Immature natural killer cell (primary cell): ENCODE results near the gene ZNF836. TPM values are rescaled to one million over a fixed set of nuclear protein-coding genes. Genes with fewer than 3 reads are reported as not detected.
A peak's percentile ranks its signal among the peaks of the same experiment; 100 is the strongest.

Experiments
- DNase-seq, 3 donors: peaks; one replicate each; pipeline ENCODE4 v3.0.0; 2022; ENCODE audit warnings: mixed read lengths in 1 of 3
- H3K27ac Mint-ChIP-seq, 6 donors: one replicate each; pipeline ENCODE4 v1.8.0; 2020; ENCODE audit warnings: mixed read lengths in 6 of 6, mild to moderate bottlenecking in 5 of 6, inconsistent platforms in 4 of 6, moderate library complexity in 3 of 6
- H3K27me3 Mint-ChIP-seq, 3 donors: one replicate each; pipeline ENCODE4 v1.8.0; 2020 to 2021; ENCODE audit warnings: low read depth in 3 of 3, mild to moderate bottlenecking in 3 of 3, mixed read lengths in 3 of 3, moderate library complexity in 3 of 3, inconsistent platforms in 1 of 3
- H3K36me3 Mint-ChIP-seq, 3 donors: one replicate each; pipeline ENCODE4 v1.8.0; 2020; ENCODE audit warnings: mixed read lengths in 3 of 3, inconsistent platforms in 2 of 3, mild to moderate bottlenecking in 2 of 3
- H3K4me1 Mint-ChIP-seq, 2 donors: one replicate each; pipeline ENCODE4 v1.8.0; 2020; ENCODE audit warnings: inconsistent platforms in 2 of 2, mild to moderate bottlenecking in 2 of 2, mixed read lengths in 2 of 2, moderate library complexity in 1 of 2
- H3K4me3 Mint-ChIP-seq, 5 donors: one replicate each; pipeline ENCODE4 v1.8.0; 2020; ENCODE audit warnings: mild to moderate bottlenecking in 5 of 5, mixed read lengths in 5 of 5, inconsistent platforms in 3 of 5, moderate library complexity in 3 of 5
- H3K9me3 Mint-ChIP-seq, 6 donors: one replicate each; pipeline ENCODE4 v1.8.0; 2020; ENCODE audit warnings: mild to moderate bottlenecking in 6 of 6, mixed read lengths in 6 of 6, inconsistent platforms in 4 of 6, moderate library complexity in 3 of 6
- polyA plus RNA-seq, 3 donors: library from polyadenylated mRNA; unstranded; fragments of 300-500 nt; fragmentation: Illumina TruSeq; gene quantifications; one replicate each; pipeline ENCODE4 v1.2.3, GENCODE V29; 2021

Gene ZNF836
- polyA plus RNA-seq, 3 donors from 2014 or later: 7.2 to 15.9 (median 7.7) TPM

DNA sequence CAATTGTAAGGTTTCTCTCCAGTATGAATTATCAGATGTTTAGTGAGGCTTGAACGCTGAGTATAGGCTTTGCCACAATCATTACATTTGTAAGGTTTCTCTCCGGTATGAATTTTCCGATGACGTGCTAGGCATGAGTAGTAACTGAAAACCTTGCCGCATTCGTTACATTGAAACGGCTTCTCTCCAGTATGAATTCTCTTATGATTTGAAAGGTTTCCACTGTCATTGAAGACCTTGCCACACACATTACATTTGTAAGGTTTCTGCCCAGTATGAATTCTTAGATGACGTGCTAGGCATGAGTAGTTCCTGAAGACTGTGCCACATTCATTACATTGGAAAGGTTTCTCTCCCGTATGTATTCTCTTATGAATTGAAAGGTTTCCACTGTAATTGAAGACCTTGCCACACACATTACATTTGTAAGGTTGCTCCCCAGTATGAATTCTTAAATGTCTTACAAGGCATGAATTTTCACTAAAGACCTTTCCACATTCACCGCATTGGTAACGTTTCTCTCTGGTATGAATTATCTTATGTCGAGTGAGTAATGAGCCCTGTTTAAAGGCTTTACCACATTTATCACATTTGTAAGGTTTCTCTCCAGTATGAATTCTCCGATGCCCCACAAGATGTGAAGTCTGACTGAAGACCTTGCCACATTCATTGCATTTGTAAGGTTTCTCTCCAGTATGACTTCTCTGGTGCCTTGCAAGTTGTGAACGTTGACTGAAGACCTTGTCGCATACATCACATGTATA lies 15.6 kb downstream of the ZNF836 start:
- H3K4me3 Mint-ChIP-seq: no peak overlapping the region
- H3K27me3 Mint-ChIP-seq: peaks cover 0 to 5% (median 0%) of the 10 kb centered on the region in 3 donors
- peaks cover 73 to 80% (median 76%) of the 10 kb centered on the region in 3 donors for H3K36me3 Mint-ChIP-seq
- H3K4me1 Mint-ChIP-seq: peaks cover 0 to 6% of the 10 kb centered on the region in 2 donors
- H3K9me3 Mint-ChIP-seq: peaks cover 55 to 96% (median 93%) of the 10 kb centered on the region in 6 donors
- H3K27ac Mint-ChIP-seq: no peak overlapping the region
- no peak for DNase-seq

DNA sequence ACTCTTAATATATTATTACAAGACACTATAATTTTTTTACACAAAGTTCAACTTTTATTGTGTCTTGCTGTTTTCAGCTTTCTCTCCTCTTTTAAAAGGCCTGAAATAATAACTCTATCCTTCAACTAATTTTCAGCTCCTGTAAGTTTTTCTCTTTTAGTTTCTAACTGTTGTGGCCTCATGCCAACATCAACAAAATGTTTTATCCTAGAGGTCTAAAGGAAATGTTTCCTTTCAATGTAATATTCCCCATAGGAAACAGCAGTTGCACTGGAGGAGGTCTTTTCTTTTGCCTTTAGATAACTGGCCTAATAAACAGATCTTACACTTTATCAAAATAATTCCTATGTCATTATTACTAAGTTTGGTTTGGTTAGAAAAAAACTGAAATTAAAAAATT lies 23.2 kb downstream of the ZNF836 start:
- Mint-ChIP-seq H3K27me3 (peaks cover 0 to 2% (median 0%) of the 10 kb centered on the region in 3 donors), H3K27ac (no peak overlapping the region), H3K9me3 (peaks cover 14 to 53% (median 32%) of the 10 kb centered on the region in 6 donors), H3K36me3 (peaks cover 14 to 25% (median 18%) of the 10 kb centered on the region in 3 donors), H3K4me1 (no peaks in the 10 kb centered on the region), H3K4me3 (no peak overlapping the region)
- DNase-seq: no peak

DNA sequence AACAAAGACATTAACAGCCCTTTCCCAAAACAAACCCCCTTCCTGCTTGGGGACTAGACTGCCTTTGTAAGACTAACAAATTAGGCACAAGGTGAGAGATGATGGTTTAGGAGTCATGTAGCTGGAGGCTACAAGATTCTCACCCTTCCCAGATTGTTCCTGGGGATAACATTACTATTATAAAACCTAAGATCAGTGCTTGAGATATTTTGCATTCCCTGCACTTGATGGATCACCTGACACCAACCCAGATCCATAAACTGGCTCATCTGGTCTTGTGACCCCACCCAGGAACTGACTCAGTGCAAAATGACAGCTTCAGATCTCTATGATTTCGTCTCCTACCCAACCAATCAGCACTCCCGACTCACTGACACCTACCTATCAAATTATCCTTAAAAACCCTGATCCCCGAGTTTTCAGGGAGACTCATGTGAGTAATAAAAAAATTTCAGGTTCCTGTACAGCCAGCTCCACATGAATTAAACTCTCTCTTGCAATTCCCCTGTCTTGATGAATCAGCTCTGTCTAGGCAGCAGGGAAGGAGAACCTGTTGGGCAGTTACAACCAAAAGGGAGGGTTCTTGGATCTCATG lies 29.3 kb downstream of the ZNF836 start:
- peaks cover 0 to 6% (median 3%) of the 10 kb centered on the region in 3 donors for H3K36me3 Mint-ChIP-seq
- no peak overlapping the region for H3K4me3 Mint-ChIP-seq
- peaks cover 2 to 7% (median 6%) of the 10 kb centered on the region in 3 donors for H3K27me3 Mint-ChIP-seq
- peaks cover 0 to 12% (median 4%) of the 10 kb centered on the region in 6 donors for H3K9me3 Mint-ChIP-seq
- peak overlapping the region in 1 of 6 donors; percentile 40 for H3K27ac Mint-ChIP-seq
- no peak for DNase-seq
- peaks cover 32 to 44% of the 10 kb centered on the region in 2 donors for H3K4me1 Mint-ChIP-seq

DNA sequence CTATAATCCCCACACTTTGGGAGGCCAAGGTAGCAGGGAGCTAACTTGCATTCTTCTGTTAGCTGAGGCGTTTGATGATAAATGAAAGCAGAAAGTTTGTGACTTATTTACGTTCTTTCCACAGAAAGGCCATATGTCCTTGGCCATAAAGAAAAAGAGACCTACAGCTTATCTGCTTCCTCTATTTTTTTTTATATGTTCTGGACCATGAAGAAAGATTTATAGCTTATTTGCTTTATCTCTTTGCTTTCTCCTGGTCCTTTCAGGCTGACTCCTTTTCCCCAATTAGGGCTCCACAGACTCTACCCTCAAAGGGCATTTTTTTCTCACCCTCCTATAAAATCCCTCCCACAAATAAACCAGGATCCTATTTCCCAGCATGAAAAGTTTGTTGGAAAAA lies 30.2 kb downstream of the ZNF836 start:
- Mint-ChIP-seq H3K36me3 (peaks cover 3 to 9% (median 6%) of the 10 kb centered on the region in 3 donors), H3K4me1 (peaks cover 38 to 53% of the 10 kb centered on the region in 2 donors), H3K4me3 (peak overlapping the region in 3 of 5 donors; percentile 3 to 69 (median 11)), H3K27me3 (peaks cover 2 to 7% (median 6%) of the 10 kb centered on the region in 3 donors), H3K9me3 (peaks cover 0 to 15% (median 8%) of the 10 kb centered on the region in 6 donors), H3K27ac (peak overlapping the region in 5 of 6 donors; percentile 6 to 87 (median 46))
- no peak for DNase-seq

DNA sequence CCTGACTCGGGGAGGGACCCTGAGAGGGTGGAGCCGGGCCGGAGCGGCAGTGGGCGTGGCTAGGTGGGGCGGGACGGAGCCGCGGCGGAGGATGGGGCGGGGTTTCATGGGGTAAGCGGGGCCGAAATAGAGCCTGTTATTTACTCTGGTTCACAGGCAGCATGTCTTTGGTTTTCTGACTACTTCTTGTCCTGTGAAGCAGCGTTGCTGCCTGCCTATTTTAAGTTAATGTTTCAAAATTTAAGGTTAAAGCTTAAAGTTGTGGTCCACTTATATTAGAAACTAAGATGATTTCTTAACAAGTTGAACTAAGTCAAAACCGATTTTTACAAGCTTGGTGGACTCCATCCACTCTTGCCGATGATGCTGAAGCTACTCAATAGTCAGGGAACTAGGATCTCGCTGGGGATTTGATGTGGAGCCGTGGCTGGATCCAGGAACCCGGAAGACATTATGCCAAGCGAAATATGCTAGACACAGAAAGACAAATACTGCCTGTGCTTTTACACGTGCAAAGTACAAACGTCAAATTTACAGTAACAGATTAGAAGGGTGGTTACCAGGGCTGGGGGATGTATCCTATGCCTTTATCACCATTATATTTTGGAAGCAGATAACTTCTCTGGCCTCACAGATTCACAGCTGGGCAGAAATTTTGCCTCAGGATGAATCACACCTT lies 31.2 kb downstream of the ZNF836 start:
- Mint-ChIP-seq H3K9me3 (peaks cover 2 to 22% (median 10%) of the 10 kb centered on the region in 6 donors), H3K27me3 (peaks cover 3 to 6% (median 5%) of the 10 kb centered on the region in 3 donors), H3K4me3 (peak overlapping the region; percentile 88 to 98 (median 98)), H3K27ac (peak overlapping the region; percentile 87 to 96 (median 94)), H3K36me3 (peaks cover 5 to 14% (median 10%) of the 10 kb centered on the region in 3 donors), H3K4me1 (peaks cover 40 to 58% of the 10 kb centered on the region in 2 donors)
- no peak for DNase-seq

DNA sequence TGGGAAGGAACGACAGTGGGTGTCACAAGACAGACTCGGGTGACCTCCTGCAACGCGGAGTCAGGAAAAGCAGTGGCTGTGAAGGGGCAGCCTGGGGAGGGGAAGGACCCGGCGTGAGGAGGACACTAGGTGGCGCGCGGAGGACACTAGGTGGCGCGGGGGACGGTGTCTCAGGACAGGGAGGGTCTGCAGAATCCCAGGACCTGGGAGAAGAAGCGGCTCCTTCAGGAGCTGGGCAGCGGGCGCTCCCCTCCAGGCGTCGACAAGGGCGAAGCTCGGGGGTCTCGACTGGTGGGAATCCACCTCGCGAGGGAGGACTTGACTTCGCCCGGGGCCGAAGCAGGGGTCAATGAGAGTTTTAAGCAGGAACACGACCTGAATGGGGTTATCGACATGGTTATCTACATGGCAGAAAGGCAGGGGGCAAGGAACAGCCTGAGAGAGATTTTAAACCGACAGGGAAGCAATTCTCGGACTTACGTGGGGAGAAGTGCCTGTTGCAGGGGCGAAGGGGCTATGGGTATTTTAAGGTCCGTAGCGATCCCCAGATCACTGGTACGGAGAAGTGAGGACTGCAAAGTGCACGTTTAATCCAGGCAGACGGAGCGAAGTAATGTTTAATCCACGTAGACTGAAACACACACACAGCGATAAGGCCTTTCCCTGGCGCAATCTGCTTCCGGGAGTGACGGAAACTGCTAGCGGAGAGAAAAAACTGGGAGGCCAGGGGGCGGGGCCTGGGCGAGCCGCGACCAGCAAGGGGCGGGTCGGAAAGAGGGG lies 32.0 kb downstream of the ZNF836 start, which contains the start of gene ZNF616:
Gene ZNF616 (minus strand): TSS at position 687 of the 780 bp plus-strand sequence. CDS start 9,426 bp downstream, outside the sequence.
- H3K9me3 Mint-ChIP-seq: peaks cover 6 to 27% (median 13%) of the 10 kb centered on the region in 6 donors
- peaks cover 5 to 6% (median 5%) of the 10 kb centered on the region in 3 donors for H3K27me3 Mint-ChIP-seq
- H3K36me3 Mint-ChIP-seq: peaks cover 8 to 20% (median 16%) of the 10 kb centered on the region in 3 donors
- peak within 1 kb of the TSS; percentile 87 to 96 (median 94) for H3K27ac Mint-ChIP-seq
- peaks cover 41 to 62% of the 10 kb centered on the region in 2 donors for H3K4me1 Mint-ChIP-seq
- peak within 1 kb of the TSS; percentile 88 to 98 (median 98) for H3K4me3 Mint-ChIP-seq
- peak; percentile 96 to 97 (median 97) for DNase-seq

DNA sequence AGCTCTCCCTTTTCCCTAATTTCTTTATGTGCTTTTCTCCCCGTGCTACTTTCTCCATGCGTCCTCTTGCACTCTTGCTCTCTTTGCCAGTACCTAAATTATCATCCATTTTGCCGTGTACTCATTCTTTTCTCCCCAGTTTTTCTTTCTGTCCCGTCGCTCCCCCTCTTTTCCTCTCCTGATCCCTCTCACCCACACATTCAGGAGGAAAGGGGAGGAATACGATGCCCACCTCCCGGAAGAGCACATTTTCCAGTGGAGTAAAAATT lies 32.5 kb downstream of the ZNF836 start:
- Mint-ChIP-seq H3K9me3 (peaks cover 6 to 31% (median 13%) of the 10 kb centered on the region in 6 donors), H3K4me1 (peaks cover 41 to 62% of the 10 kb centered on the region in 2 donors), H3K36me3 (peaks cover 12 to 22% (median 21%) of the 10 kb centered on the region in 3 donors)

DNA sequence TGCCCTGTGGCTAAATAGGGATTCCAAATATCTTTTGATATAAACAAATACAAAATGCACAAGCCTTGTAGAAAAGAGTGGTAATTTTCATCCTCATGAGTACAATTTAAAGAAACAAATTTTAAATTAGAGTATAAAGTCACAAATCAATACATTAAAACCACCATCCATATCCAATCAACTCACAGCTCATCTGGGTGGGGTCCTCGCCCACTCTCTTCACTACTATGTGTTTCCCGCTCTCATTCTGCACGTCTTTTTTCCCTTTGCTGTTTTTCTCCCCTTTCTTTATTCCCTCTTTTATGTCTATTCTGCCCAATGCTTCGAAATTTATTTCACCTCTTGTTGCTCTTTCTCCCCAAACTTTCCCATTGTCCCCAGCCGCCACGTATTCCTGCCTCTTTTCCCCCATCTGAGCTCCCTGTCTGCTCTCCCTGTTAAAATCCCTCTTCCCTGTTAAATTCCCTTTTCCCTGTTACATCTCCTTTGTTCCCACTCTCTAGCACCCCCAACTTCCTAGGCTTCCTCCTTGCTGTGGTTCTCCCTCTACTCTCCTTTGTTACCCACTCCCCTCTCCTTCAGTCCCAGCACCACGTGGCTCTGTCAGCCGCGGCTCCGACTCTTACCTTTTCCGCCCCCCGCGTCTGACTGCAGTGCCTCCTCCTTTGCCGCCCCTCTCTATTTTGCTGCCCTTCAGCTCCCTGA lies 33.0 kb downstream of the ZNF836 start:
- Mint-ChIP-seq H3K4me3 (peak overlapping the region; percentile 88 to 98 (median 98)), H3K27ac (peak overlapping the region; percentile 87 to 96 (median 94)), H3K27me3 (peaks cover 5 to 6% (median 5%) of the 10 kb centered on the region in 3 donors), H3K36me3 (peaks cover 14 to 25% (median 23%) of the 10 kb centered on the region in 3 donors), H3K9me3 (peaks cover 6 to 35% (median 14%) of the 10 kb centered on the region in 6 donors), H3K4me1 (peaks cover 41 to 62% of the 10 kb centered on the region in 2 donors)
- no peak for DNase-seq

More for the DNA sequence above, 32.5 kb downstream of the ZNF836 start:
- Mint-ChIP-seq H3K27ac (peak overlapping the region; percentile 87 to 96 (median 94)), H3K27me3 (peaks cover 5 to 6% (median 5%) of the 10 kb centered on the region in 3 donors), H3K4me3 (peak overlapping the region; percentile 88 to 98 (median 98))
- no peak for DNase-seq

DNA sequence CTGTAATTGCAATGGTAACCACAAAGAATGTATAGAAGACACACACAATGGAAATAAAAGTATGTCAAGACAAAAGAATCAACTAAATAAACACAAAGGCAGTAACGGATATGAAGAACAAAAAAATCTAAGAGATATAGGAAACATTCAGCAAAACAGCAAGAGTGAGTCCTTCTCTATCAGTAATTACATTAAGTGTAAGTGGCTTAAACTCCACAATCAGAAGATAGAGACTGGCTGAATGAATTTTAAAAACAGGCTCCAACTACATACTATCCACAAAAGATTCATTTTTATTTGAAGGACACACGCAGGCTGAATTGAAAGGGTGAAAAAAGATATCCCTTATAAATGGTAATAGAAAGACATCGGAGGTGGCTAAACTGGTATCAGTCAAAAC lies 51.1 kb downstream of the ZNF836 start:
- Mint-ChIP-seq H3K4me1 (no peaks in the 10 kb centered on the region), H3K9me3 (peaks cover 38 to 99% (median 90%) of the 10 kb centered on the region in 6 donors), H3K27ac (no peak overlapping the region), H3K27me3 (peaks cover 0 to 3% (median 2%) of the 10 kb centered on the region in 3 donors), H3K4me3 (no peak overlapping the region), H3K36me3 (peaks cover 88 to 97% (median 96%) of the 10 kb centered on the region in 3 donors)
- no peak for DNase-seq

DNA sequence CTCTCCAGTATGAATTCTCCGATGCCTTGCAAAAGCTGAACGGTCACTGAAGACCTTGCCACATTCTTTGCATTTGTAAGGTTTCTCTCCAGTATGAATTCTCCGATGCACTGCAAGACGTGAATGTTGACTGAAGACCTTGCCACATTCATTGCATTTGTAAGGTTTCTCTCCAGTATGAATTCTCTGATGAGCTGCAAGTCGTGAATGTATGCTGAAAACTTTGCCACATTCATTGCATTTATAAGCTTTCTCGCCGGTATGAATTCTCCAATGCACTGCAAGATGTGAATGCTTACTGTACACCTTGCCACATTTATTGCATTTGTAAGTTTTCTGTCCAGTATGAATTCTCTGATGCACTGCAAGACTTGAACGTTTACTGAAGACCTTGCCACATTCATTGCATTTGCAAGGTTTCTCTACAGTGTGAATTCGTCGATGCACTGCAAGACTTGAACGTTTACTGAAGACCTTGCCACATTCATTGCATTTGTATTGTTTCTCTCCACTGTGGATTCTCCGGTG lies 55.8 kb downstream of the ZNF836 start:
- no peak for DNase-seq
- Mint-ChIP-seq H3K27ac (no peak overlapping the region), H3K9me3 (peaks cover 64 to 98% (median 96%) of the 10 kb centered on the region in 6 donors), H3K27me3 (peaks cover 0 to 4% (median 0%) of the 10 kb centered on the region in 3 donors), H3K36me3 (peaks cover 70 to 81% (median 71%) of the 10 kb centered on the region in 3 donors), H3K4me3 (no peak overlapping the region), H3K4me1 (no peaks in the 10 kb centered on the region)

DNA sequence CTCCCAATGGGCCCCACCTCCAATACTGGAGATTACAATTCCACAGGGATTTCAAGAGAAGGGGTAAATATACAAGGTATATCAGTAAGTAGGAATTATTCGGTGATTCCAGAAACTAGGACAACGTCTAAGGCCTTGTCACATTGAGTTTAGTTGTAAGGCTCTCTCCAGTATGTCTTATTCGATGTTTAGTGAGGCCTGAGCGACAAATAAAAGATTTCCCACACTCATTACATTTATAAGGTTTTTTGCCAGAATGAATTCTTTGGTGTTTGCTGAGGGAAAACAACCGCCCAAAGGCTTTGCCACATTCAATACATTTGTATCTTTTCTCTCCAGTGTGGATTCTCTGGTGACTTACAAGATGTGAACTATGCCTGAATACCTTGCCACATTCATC lies 56.7 kb downstream of the ZNF836 start:
- no peak for DNase-seq
- H3K36me3 Mint-ChIP-seq: peaks cover 64 to 77% (median 69%) of the 10 kb centered on the region in 3 donors
- peaks cover 0 to 4% (median 0%) of the 10 kb centered on the region in 3 donors for H3K27me3 Mint-ChIP-seq
- H3K9me3 Mint-ChIP-seq: peaks cover 72 to 98% (median 96%) of the 10 kb centered on the region in 6 donors
- H3K4me1 Mint-ChIP-seq: no peaks in the 10 kb centered on the region
- no peak overlapping the region for H3K4me3 Mint-ChIP-seq
- H3K27ac Mint-ChIP-seq: no peak overlapping the region

DNA sequence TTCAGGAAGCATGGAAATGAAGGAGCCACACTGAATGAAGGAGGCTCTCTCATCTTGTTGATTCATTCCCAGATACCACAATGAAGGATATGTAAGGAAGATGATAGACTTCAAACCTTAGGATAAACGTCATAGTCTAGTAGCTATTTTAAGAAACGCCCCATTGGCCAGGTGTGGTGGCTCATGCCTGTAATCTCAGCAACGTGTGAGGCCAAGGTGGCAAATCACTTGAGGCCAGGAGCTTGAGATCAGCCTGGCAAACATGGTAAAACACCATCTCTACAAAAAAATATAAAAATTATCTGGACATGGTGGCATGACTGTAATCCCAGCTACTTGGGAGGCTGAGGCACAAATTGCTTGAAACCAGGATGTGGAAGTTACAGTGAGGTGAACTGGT lies 58.8 kb downstream of the ZNF836 start:
- H3K27me3 Mint-ChIP-seq: peaks cover 0 to 5% (median 0%) of the 10 kb centered on the region in 3 donors
- H3K4me1 Mint-ChIP-seq: no peaks in the 10 kb centered on the region
- DNase-seq: no peak
- H3K27ac Mint-ChIP-seq: no peak overlapping the region
- H3K36me3 Mint-ChIP-seq: peaks cover 45 to 56% (median 56%) of the 10 kb centered on the region in 3 donors
- peaks cover 68 to 98% (median 95%) of the 10 kb centered on the region in 6 donors for H3K9me3 Mint-ChIP-seq
- H3K4me3 Mint-ChIP-seq: no peak overlapping the region
